HG02970 (cell line): ENCODE results near the gene MGAT4A.
"Not testable (repeated sequence)": the region's sequence is repeated elsewhere in the genome, so short reads cannot be mapped to it uniquely, and the experiment has no call there.

Source experiments
- ATAC-seq: cut with Tn5 transposase; IDR thresholded peaks from one replicate; pipeline ENCODE4 v1.9.1; 2021; ENCODE audit warnings: mild to moderate bottlenecking, moderate library complexity, moderate number of reproducible peaks; ENCODE audit not compliant: unreplicated experiment, low FRiP score

Gene MGAT4A

DNA sequence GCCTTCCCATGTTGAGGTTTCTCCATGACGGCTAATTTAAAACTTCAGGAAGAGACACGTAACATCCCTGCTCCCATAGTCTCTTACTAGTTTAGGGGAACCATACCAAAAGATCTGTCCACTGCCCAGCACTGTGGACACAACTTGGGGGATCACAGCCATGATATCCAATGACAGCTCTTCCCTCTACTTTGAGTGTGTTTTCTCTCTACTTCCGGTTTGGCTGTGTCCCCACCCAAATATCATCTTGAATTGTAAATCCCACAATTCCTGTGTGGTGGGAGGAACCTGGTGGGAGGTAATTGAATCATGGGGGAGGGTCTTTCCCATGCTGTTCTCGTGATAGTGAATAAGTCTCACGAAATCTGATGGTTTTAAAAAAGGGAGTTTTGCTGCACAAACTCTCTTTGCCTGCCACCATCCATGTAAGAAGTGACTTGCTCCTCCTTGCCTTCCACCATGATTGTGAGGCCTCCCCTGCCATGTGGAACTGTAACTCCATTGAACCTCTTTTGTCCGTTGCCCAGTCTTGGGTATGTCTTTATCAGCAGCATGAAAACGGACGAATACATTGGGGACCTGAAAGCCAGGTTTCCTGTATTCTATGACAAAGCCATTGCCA, 1.6 kb upstream of the MGAT4A start:
- no peak for ATAC-seq

- no peak for ATAC-seq
Measured at GRCh38 chr2:98731894-98732349, 990 bp upstream of the MGAT4A start.

DNA sequence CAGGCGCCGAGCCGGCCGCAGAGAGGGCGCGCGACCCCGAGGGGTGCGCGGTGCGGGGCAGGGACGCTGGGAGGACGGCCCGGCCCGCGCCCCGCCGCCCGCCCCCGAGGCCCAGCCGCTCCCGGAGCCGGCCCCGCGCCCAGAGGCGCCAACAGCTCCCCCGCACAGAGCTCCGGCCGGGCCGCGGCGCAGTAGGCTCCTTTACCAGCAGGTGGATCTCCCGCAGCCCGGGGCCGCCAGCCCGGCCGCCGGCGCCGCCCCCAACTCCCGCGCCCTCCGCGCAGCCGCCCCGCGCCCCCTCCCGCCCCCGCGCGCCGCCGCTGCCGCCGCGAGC, 258 bp downstream of the MGAT4A start:
- peak; percentile 50 for ATAC-seq

DNA sequence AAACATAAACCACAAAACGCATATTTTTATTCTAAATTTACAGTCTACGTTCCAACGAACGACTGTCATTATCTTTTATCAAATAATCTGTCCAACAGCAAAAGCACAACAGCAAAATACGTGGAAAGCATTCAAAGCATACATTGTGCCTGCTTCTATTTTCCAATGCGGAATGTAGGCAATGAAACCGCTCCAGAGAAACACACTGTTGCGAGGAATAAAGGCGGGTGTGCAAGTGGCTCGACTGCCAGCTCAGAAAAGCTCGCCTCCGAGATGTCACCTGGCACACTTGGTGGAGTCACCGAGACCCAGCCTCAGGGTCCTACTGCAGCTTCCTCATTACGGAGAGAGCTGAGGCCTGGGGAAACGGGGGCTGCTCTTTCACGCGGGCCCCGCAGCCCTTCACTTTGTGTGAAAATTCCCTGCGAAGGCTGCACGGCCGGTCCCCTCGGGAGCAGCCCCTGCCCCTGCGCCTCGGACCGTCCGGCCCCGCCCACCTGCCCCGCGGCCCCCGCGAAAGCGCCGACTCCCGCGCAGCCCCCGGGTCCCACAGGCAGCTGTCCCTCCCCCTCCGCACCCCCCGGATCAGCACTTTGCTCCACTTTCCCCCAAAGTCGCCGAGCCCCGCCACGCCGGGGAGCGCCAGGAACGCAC, 752 bp downstream of the MGAT4A start:
- ATAC-seq, result no peak

DNA sequence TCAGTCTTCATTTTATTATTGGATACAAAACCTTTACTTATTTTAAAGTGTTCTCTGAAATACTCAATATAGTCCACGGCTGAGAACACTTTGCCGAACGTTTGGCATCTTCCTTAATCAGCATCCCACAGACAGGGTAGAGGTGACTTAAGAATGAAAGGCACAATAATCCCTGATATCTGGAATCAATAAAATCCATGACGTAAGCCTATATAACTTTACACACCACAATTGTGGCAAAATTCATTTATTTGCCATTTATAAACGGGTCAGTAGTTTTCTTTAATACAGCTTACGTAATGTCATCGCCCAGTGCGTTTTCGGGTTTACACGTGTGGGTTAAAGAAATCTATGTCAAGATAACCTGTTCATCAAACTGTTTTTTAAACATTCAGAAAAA, 1.3 kb downstream of the MGAT4A start:
- no peak for ATAC-seq

DNA sequence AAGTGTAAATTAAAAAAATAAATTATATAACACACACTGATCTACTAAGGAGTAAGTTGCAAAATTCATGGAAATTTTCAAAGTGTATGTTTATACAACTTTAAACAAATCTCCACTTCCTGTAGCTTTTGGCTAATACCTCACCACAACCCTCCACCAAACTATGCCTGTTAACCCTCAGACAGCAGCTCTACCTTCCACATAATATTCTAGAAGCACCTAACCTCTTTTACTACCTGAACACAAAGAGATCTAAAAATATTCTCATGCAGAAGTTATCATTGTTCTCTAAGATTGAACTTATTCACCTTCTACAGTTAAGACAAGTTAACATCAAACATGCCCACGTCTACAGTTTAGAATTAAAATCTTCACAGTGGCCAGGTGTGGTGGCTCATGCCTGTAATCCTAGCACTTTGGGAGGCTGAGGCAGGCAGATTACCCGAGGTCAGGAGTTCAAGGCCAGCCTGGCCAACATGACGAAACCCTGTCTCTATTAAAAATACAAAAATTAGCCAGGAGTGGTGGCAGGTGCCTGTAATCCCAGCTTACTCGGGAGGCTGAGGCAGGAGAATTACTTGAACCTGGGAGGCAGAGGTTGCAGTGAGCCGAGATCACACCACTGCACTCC, 2.7 kb downstream of the MGAT4A start:
- not testable (repeated sequence) for ATAC-seq

DNA sequence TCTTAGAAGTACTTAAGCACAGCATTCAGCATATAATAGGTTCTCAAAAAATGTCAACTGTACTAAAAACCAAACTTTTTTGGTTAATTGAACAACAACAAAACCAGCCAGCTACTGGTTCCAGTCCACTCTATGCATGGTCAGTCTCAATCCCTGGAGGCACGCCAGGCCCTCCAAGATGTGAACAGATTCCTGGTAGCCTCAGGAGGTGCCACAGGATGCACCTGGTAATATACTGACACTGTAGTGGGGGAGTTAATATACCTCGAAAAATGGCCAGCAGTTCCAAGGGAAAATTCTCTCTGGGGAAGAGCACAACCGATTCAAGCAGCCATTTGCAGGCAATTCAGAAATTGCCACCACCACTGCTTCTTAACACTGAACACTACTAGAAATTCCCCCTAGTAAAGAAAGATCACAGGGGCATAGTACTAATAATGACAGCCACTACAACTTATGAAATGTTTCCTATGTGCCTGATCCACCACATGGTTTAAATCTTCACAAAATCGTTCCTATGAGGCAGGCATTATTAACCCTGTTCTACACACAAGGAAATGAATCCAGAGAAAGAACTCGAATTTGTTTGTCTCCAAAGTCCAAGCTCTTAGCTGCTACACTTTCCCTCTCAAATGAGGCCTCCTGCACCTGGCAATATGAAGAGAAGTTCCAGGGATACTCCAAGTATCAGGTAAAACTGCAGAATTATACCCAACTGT, 3.4 kb downstream of the MGAT4A start:
- no peak for ATAC-seq

DNA sequence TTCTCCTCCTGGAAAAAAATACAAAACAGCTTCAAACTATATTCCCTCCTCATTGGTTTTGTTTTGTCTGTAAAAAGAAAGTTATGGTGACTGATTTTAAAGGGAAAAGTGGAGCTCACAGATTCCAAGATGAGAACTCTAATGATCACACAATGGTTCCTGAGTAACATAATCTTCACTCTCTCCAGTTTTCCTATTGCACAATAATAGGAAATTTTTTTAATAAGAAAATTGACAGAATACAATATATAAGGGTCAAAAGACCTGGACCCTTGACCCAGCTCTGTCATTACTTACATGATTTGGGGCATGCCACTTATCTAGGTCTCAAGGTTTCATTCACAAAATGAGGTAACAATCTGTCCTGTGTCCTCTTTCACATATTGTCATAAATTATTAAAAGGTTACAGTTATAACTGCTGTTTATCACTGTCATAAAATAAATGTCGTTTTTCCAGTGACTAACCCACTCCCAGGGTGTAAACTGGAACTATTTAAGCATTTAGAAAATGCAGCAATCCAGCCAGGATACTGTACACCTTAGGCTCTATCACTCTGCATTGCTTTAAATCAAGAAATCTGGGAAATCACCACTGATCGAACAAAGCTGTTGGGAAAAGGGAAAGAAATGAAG, 4.1 kb downstream of the MGAT4A start:
- ATAC-seq, result no peak

DNA sequence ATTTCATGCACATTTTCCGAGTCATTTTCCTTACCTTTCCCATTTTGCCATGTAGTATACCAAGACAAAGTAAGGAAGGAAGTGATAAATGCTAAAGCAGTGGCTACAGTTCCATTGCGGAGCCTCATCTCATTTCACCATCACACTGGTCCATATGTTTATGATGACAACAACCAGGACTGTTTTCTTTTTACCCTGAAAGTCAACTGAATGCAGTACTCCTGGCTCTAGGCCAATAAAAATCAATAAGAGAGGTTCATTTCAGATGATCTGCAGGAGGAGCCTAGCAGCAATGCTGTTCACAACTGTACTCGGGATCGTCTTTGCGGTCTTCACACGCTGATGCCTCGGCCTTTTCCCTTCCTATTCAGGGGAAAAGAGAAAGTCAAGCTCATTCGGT, 4.7 kb downstream of the MGAT4A start:
- no peak for ATAC-seq

DNA sequence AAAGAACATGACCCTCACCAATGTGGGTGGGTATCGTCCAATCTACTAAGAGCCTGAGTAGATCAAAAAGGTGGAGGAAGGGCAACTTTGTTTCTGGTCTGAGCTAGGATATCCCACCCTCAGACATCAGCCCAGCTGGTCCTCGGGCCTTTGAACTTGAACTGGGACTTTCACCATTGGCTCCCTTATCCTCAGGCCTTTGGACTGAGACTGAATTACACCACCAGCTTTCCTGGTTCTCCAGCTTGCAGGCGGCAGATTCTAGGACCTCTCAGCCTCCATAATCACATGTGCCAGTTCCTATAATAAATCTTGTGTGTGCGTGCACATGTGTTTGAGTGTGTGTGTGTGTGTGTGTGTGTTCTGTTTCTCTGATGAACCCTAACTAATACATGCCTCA, 10.6 kb downstream of the MGAT4A start:
- no peak for ATAC-seq

DNA sequence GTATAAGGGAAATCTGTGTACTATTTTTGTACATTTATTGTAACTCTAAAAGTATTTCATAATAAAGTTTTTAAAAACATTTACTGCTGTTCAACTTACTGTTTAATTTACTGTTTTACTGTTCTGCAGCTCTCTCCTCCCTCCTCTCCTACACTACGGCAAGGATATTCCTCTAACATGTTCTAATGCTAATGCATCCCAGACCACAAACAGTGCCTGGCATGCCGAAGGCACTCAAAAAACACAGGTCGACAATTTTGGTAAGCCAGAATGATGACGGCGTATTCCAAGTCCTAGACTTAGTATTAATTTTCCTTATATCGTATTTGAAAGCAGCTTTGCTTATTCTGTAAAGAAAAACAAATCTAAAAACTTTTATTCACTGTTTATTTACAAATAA, 13.3 kb downstream of the MGAT4A start:
- ATAC-seq, result no peak

DNA sequence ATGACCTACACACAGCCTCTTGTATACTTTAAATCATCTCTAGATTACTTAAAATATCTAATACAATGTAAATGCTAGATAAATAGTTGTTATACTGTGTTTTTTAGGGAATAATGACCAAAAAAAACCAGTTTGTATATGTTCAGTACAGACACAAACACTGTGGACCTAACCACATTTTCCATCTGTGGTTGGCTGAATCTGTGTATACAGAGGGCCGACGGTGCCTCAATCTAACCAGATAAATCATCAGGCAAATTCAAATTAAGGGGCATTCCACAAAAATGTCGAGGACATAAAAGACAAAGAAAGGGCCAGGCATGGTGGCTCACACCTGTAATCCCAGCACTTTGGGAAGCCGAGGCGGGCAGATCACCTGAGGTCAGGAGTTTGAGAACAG, 14.1 kb downstream of the MGAT4A start:
- ATAC-seq, result no peak

- ATAC-seq, result no peak
Measured at GRCh38 chr2:98715812-98716451, 15.0 kb downstream of the MGAT4A start.

DNA sequence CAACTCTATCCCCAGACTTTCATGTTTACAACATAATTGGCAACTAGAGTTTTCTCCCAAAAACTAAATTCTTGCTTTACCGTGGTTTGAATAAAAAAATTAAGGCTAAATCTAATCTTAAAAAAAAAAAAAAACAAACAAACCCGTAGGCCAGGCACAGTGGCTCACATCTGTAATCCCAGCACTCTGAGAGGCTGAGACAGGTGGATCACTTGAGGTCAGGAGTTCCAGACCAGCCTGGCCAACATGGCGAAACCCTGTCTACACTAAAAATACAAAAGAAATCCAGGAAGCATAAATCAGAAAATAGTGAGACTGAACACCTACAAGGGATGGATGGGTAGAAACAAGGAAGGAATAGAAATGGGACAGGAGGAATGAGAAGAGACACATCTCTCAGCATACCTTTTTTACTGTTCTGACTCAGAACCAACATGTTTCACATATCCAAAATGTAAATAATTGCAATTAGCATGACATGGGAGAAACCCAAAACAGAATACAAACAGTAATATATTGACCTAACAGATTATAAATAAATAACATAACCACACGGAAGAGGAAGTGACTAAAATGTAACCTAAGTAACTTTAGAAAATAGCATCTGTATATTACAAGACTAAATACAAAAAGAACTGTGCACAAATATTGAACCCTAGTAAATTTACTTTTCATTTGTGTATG, 17.5 kb downstream of the MGAT4A start:
- peak; percentile 63 for ATAC-seq

- ATAC-seq, result no peak
Measured at GRCh38 chr2:98712145-98712544, 18.8 kb downstream of the MGAT4A start.

DNA sequence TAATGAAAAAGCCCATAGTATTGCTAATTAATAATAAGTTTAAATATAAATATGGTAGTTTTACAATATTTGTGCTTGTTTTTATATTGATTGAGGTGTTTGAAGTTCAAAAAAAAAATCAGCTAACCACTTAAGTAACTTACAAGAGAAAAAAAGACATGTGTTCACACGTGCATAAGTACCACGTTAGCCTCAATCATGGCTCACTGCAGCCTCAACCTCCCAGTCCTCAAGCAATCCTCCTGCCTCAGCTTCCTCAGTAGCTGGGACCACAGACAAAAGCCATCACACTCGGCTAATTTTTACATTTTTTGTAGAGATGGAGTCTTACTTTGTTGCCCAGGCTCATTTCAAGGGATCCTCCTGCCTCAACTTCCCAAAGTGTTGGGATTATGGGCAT, 19.4 kb downstream of the MGAT4A start:
- ATAC-seq, result no peak

DNA sequence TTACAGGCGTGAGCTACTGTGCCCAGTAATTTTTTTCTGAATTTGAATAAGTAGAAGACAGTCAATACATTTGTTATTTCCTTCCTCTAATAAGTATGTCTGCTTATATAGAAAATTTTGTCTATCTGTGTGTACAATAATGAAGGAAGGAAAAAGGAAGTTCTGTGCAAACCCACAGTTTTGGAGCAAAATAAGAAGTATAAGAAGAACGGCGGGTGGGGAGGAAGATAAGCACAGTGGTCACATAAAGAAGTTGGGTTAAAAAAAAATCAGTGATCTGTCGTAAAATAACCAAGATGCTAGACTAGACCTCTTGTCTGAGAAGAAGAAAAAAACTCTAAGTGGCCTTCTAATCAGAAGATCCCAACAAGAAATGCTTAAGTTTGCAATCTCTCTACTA, 20.2 kb downstream of the MGAT4A start:
- no peak for ATAC-seq

DNA sequence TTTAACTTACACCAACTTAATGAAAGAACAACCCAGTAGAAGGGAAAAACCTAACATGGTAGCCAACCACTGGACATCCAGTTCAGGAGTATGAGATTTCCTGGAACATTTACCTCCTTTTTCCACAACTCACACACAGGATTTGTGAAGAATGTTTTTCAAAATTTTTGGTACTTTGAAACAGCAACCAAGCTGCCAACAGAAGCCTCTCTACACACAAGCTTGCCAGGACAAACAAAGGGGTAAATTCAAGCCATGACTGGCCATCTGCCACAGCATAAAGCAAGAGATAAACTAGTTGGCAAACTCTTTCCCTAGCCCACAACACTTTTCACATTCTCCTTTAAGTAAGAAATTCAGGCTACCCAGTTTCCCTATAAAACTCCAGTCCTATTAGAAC, 21.4 kb downstream of the MGAT4A start:
- no peak for ATAC-seq

DNA sequence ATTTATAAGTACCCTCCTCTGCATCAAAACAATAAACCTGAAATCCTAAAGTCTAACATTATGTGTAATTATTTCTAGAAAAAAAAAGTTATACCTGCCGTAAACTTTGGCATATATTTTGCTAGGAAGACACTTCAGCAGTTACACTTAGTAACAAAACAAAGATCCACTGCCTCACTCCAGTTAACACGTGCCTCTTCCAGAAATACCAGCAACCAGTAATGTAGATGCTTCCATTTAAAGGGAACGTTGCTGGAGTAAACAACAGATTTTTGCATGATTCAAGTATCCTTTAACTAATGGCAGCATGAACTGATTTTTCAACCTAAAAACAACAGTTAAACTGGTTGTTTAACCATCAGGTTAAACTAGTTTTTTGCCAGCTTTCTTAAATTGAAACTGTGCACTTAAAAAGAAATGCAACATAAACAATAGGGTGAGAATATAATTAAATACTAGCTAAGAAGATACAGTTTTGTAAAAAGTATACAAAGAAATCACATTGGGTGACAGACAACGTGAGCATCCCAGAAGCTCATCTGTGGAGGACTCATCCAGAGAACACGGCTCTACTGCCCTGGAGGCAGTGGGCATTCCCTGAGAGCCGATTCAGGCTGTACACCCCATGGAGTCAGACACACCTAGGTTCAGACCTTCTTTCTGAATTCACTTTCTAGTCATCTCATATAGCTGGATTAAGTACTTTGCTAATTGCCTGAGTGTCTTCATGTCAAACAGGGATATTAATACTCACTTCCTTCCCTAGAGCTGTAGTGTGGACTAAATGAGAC, 22.3 kb downstream of the MGAT4A start:
- no peak for ATAC-seq
